ENCODE results near the gene PPP3CA.

DNA sequence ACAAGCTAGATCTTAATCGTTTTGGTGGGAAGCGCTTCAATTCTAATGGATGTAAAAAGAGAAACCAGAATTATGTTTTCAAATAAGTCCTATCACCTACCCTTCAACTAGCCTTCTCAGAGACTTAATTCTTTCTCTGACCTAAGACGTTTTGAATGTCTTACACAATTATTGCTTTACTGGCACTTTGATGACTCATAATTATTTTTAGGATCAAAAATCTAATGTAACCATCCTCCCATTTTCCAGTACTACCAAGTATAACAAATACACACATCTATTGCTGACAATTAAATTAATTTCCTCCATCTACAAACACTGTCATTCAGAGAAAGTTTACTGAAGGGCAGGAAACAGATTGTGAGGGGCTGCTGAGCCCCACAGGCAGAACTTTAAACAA is 108.6 kb downstream of the PPP3CA start:
- no peak for TF ChIP-seq EZH2 (IDR thresholded peaks at IDR 0.05; ENCODE audit: low read length, missing control alignments)
- TF ChIP-seq, protein P1, sequence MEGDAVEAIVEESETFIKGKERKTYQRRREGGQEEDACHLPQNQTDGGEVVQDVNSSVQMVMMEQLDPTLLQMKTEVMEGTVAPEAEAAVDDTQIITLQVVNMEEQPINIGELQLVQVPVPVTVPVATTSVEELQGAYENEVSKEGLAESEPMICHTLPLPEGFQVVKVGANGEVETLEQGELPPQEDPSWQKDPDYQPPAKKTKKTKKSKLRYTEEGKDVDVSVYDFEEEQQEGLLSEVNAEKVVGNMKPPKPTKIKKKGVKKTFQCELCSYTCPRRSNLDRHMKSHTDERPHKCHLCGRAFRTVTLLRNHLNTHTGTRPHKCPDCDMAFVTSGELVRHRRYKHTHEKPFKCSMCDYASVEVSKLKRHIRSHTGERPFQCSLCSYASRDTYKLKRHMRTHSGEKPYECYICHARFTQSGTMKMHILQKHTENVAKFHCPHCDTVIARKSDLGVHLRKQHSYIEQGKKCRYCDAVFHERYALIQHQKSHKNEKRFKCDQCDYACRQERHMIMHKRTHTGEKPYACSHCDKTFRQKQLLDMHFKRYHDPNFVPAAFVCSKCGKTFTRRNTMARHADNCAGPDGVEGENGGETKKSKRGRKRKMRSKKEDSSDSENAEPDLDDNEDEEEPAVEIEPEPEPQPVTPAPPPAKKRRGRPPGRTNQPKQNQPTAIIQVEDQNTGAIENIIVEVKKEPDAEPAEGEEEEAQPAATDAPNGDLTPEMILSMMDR (conservative IDR thresholded peaks at IDR 0.05 in 1 of 2, IDR thresholded peaks at IDR 0.05 in 1 of 2; ENCODE audit: low read depth in 1 of 2, low read length in 2 of 2) = no peak
